Stimulated activated memory B cell treated with anti-CD40 and anti-IgM and Interleukin-4, amounts not matched to agents 10 μg/mL and 1 μg/mL and 100 μg/mL, for 72 hours (primary cell): ENCODE measurements around the gene KLHL36.
"Not testable (repeated sequence)": the region's sequence is repeated elsewhere in the genome, so short reads cannot be mapped to it uniquely, and the experiment has no call there.

Experiments
- ATAC-seq: fragments of 150-1000 bp; cut with Tn5 transposase; 2 replicates; pipeline ENCODE4 v1.10.0; 2021
- H3K27ac Mint-ChIP-seq: one replicate; pipeline ENCODE4 v1.8.0; 2022; ENCODE audit warnings: mild to moderate bottlenecking, mixed read lengths
- H3K27me3 Mint-ChIP-seq: one replicate; pipeline ENCODE4 v1.8.0; 2022; ENCODE audit warnings: mixed read lengths
- H3K36me3 Mint-ChIP-seq: one replicate; pipeline ENCODE4 v1.8.0; 2022; ENCODE audit warnings: mixed read lengths
- H3K4me1 Mint-ChIP-seq: one replicate; pipeline ENCODE4 v1.8.0; 2022; ENCODE audit warnings: mixed read lengths
- H3K4me3 Mint-ChIP-seq: one replicate; pipeline ENCODE4 v1.8.0; 2022; ENCODE audit warnings: mild to moderate bottlenecking, moderate library complexity, mixed read lengths
- H3K9me3 Mint-ChIP-seq: one replicate; pipeline ENCODE4 v1.8.0; 2022; ENCODE audit warnings: mixed read lengths

Gene KLHL36

GRCh38 chr16:84684592-84684965 lies 36.3 kb downstream of the KLHL36 start:
- Mint-ChIP-seq H3K27ac (no peak overlapping the region), H3K27me3 (peaks cover 25% of the 10 kb centered on the region), H3K4me3 (no peak overlapping the region), H3K36me3 (peaks cover 4% of the 10 kb centered on the region), H3K4me1 (peaks cover 35% of the 10 kb centered on the region), H3K9me3 (no peaks in the 10 kb centered on the region)
- ATAC-seq, result no peak

GRCh38 chr16:84685210-84685609 lies 36.9 kb downstream of the KLHL36 start:
- no peak overlapping the region for H3K4me3 Mint-ChIP-seq

GRCh38 chr16:84686707-84687298 lies 38.5 kb downstream of the KLHL36 start:
- Mint-ChIP-seq H3K27me3 (peaks cover 16% of the 10 kb centered on the region), H3K9me3 (no peaks in the 10 kb centered on the region), H3K27ac (peak overlapping the region; percentile 48), H3K4me3 (no peak overlapping the region), H3K4me1 (peaks cover 35% of the 10 kb centered on the region), H3K36me3 (peaks cover 4% of the 10 kb centered on the region)
- ATAC-seq, result no peak

More at GRCh38 chr16:84685210-84685609, 36.9 kb downstream of the KLHL36 start:
- Mint-ChIP-seq H3K27me3 (peaks cover 20% of the 10 kb centered on the region), H3K36me3 (peaks cover 4% of the 10 kb centered on the region), H3K9me3 (no peaks in the 10 kb centered on the region), H3K27ac (no peak overlapping the region), H3K4me1 (peaks cover 35% of the 10 kb centered on the region)
- no peak for ATAC-seq

- Mint-ChIP-seq H3K27me3 (peaks cover 16% of the 10 kb centered on the region), H3K4me3 (peak overlapping the region; percentile 26), H3K27ac (peak overlapping the region; percentile 77), H3K36me3 (peaks cover 4% of the 10 kb centered on the region), H3K4me1 (peaks cover 40% of the 10 kb centered on the region), H3K9me3 (peaks cover 3% of the 10 kb centered on the region)
- peak; percentile 97 for ATAC-seq
These were observed 39.4 kb downstream of the KLHL36 start for GRCh38 chr16:84687715-84688114.

GRCh38 chr16:84688163-84688562 lies 39.9 kb downstream of the KLHL36 start:
- peak; percentile 32 for ATAC-seq
- not testable (repeated sequence) for H3K36me3 Mint-ChIP-seq, H3K4me3 Mint-ChIP-seq, H3K9me3 Mint-ChIP-seq
- Mint-ChIP-seq H3K27me3 (peaks cover 16% of the 10 kb centered on the region), H3K4me1 (peaks cover 40% of the 10 kb centered on the region), H3K27ac (peak overlapping the region; percentile 77)

- H3K27me3 Mint-ChIP-seq, result peaks cover 9% of the 10 kb centered on the region
- no peak overlapping the region for H3K4me3 Mint-ChIP-seq
- H3K9me3 Mint-ChIP-seq, result peaks cover 3% of the 10 kb centered on the region
- ATAC-seq, result no peak
- H3K4me1 Mint-ChIP-seq, result peaks cover 35% of the 10 kb centered on the region
- H3K27ac Mint-ChIP-seq, result peak overlapping the region; percentile 77
- H3K36me3 Mint-ChIP-seq, result peaks cover 4% of the 10 kb centered on the region
These were observed 40.8 kb downstream of the KLHL36 start for GRCh38 chr16:84689111-84689510.

- H3K36me3 Mint-ChIP-seq, result peaks cover 4% of the 10 kb centered on the region
- H3K4me1 Mint-ChIP-seq, result peaks cover 27% of the 10 kb centered on the region
- no peak overlapping the region for H3K4me3 Mint-ChIP-seq
- H3K27ac Mint-ChIP-seq, result no peak overlapping the region
- no peaks in the 10 kb centered on the region for H3K27me3 Mint-ChIP-seq
- peaks cover 3% of the 10 kb centered on the region for H3K9me3 Mint-ChIP-seq
- no peak for ATAC-seq
These were observed 41.9 kb downstream of the KLHL36 start for GRCh38 chr16:84690088-84690819.

GRCh38 chr16:84692451-84693214 lies 44.3 kb downstream of the KLHL36 start:
- H3K9me3 Mint-ChIP-seq, result peaks cover 3% of the 10 kb centered on the region
- ATAC-seq, result no peak
- peaks cover 16% of the 10 kb centered on the region for H3K4me1 Mint-ChIP-seq
- H3K27ac Mint-ChIP-seq, result no peak overlapping the region
- no peak overlapping the region for H3K4me3 Mint-ChIP-seq
- H3K36me3 Mint-ChIP-seq, result peaks cover 3% of the 10 kb centered on the region
- no peaks in the 10 kb centered on the region for H3K27me3 Mint-ChIP-seq

- H3K4me1 Mint-ChIP-seq, H3K36me3 Mint-ChIP-seq, H3K9me3 Mint-ChIP-seq, ATAC-seq, H3K4me3 Mint-ChIP-seq, H3K27ac Mint-ChIP-seq, H3K27me3 Mint-ChIP-seq: not testable (repeated sequence)
These were observed 45.6 kb downstream of the KLHL36 start for GRCh38 chr16:84693869-84694268.

GRCh38 chr16:84694980-84695379 lies 46.7 kb downstream of the KLHL36 start:
- Mint-ChIP-seq H3K27ac (no peak overlapping the region), H3K4me1 (peaks cover 6% of the 10 kb centered on the region), H3K27me3 (no peaks in the 10 kb centered on the region), H3K4me3 (no peak overlapping the region), H3K9me3 (peaks cover 3% of the 10 kb centered on the region), H3K36me3 (no peaks in the 10 kb centered on the region)
- no peak for ATAC-seq

GRCh38 chr16:84699147-84699711 lies 50.9 kb downstream of the KLHL36 start:
- no peak for ATAC-seq
- Mint-ChIP-seq H3K4me1 (peaks cover 20% of the 10 kb centered on the region), H3K9me3 (no peaks in the 10 kb centered on the region)

GRCh38 chr16:84699712-84700445 lies 51.6 kb downstream of the KLHL36 start, which contains the start of gene USP10:
Gene USP10, plus strand, starts transcription at chr16:84700000. Its CDS starts 91 bp downstream, at chr16:84700091.
- H3K27me3 Mint-ChIP-seq, result no peaks in the 10 kb centered on the region
- no peaks in the 10 kb centered on the region for H3K36me3 Mint-ChIP-seq

More at GRCh38 chr16:84699147-84699711, 50.9 kb downstream of the KLHL36 start:
- Mint-ChIP-seq H3K27ac (peak overlapping the region; percentile 91), H3K27me3 (no peaks in the 10 kb centered on the region), H3K4me3 (peak overlapping the region; percentile 85), H3K36me3 (no peaks in the 10 kb centered on the region)

GRCh38 chr16:84700446-84701300 lies 52.4 kb downstream of the KLHL36 start:
- peak overlapping the region; percentile 91 for H3K27ac Mint-ChIP-seq
- H3K27me3 Mint-ChIP-seq, result no peaks in the 10 kb centered on the region
- ATAC-seq, result peak; percentile 49
- peaks cover 6% of the 10 kb centered on the region for H3K36me3 Mint-ChIP-seq
- no peaks in the 10 kb centered on the region for H3K9me3 Mint-ChIP-seq
- peak overlapping the region; percentile 85 for H3K4me3 Mint-ChIP-seq
- H3K4me1 Mint-ChIP-seq, result peaks cover 35% of the 10 kb centered on the region

More at GRCh38 chr16:84699712-84700445, 51.6 kb downstream of the KLHL36 start, which contains the start of gene USP10:
- Mint-ChIP-seq H3K4me3 (peak within 1 kb of the TSS; percentile 85), H3K4me1 (peaks cover 27% of the 10 kb centered on the region), H3K9me3 (no peaks in the 10 kb centered on the region), H3K27ac (peak within 1 kb of the TSS; percentile 91)
- ATAC-seq, result peak; percentile 87

GRCh38 chr16:84703681-84704080 lies 55.4 kb downstream of the KLHL36 start:
- Mint-ChIP-seq H3K4me3 (no peak overlapping the region), H3K36me3 (peaks cover 9% of the 10 kb centered on the region), H3K9me3 (no peaks in the 10 kb centered on the region), H3K27me3 (no peaks in the 10 kb centered on the region), H3K27ac (no peak overlapping the region), H3K4me1 (peaks cover 54% of the 10 kb centered on the region)
- no peak for ATAC-seq
